NB4 (cell line): ENCODE results near the gene BTLA.

Experiments
- MYC ChIP-seq: IDR thresholded peaks from 2 replicates; pipeline ENCODE4 v1.6.1; 2011; ENCODE audit warnings: low read depth, low read length
- POLR2A ChIP-seq: IDR thresholded peaks from 2 replicates; pipeline ENCODE4 v1.6.1; 2011; ENCODE audit warnings: mild to moderate bottlenecking; ENCODE audit not compliant: insufficient read length; ENCODE audit errors: extremely low read depth
- TF ChIP-seq, protein P1 (sequence below): IDR thresholded peaks from one replicate; pipeline ENCODE4 v1.5.1; 2012; ENCODE audit warnings: low read depth, low read length
- TF ChIP-seq, protein P2 (sequence below): IDR thresholded peaks from 2 replicates; pipeline ENCODE4 v1.6.1; 2011; ENCODE audit warnings: low read depth, low read length

DNA sequence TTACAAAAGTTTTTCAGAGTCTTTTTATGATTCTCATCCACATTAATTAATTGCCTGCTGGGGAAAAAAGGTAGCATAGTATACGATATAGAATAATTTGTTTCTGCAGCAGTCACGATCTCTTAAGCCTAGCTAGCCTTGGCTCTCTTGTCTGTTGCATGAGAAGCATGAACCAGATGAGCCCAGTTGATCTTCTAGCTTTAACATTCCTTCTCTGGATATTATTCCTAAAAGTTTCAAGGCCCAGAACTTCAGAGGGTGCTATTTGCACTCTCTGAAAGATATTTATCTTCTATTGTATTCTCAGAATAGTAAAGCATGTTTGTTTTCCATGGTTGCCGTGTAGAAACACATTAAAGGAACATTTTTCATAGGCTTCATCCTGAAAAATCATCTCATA lies 69.3 kb downstream of the BTLA start:
- TF ChIP-seq POLR2A: no peak
- TF ChIP-seq, protein P1, sequence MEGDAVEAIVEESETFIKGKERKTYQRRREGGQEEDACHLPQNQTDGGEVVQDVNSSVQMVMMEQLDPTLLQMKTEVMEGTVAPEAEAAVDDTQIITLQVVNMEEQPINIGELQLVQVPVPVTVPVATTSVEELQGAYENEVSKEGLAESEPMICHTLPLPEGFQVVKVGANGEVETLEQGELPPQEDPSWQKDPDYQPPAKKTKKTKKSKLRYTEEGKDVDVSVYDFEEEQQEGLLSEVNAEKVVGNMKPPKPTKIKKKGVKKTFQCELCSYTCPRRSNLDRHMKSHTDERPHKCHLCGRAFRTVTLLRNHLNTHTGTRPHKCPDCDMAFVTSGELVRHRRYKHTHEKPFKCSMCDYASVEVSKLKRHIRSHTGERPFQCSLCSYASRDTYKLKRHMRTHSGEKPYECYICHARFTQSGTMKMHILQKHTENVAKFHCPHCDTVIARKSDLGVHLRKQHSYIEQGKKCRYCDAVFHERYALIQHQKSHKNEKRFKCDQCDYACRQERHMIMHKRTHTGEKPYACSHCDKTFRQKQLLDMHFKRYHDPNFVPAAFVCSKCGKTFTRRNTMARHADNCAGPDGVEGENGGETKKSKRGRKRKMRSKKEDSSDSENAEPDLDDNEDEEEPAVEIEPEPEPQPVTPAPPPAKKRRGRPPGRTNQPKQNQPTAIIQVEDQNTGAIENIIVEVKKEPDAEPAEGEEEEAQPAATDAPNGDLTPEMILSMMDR: no peak
- TF ChIP-seq MYC: no peak
- TF ChIP-seq, protein P2, sequence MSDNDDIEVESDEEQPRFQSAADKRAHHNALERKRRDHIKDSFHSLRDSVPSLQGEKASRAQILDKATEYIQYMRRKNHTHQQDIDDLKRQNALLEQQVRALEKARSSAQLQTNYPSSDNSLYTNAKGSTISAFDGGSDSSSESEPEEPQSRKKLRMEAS: no peak
